Measurements from ENCODE around the gene MAGEA10.

Gene MAGEA10

GRCh38 chrX:152155766-152156310, 17.5 kb upstream of the MAGEA10 start:
- DNase-seq (ENCODE audit: low read depth) = no peak
- H3K4me3 ChIP-seq (replicated peaks; ENCODE audit: low read depth, low read length) = no peak overlapping the region
- no peak for TF ChIP-seq CTCF (IDR thresholded peaks at IDR 0.05; ENCODE audit: low read length, missing control alignments)

DNA sequence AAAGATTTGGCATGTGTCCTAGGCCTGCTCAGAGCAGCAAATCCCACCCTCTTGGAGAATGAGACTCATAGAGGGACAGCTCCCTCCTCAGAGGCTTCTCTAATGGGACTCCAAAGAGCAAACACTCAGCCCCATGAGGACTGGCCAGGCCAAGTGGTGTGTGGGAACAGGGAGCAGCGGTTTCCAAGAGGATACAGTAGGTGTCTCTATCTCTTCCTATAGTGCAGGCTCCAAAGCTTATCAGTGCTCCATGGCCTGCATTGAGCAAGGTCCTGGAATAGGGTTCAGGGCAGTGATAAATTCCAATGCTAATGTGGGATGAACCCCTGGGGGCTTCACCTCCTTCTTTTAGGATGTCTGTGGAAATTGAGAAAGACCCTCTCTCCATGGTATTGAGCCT, 15.7 kb upstream of the MAGEA10 start:
- no peak for DNase-seq (ENCODE audit: low read depth)
- H3K4me3 ChIP-seq (replicated peaks; ENCODE audit: low read depth, low read length) = no peak overlapping the region

GRCh38 chrX:152151256-152151655, 12.9 kb upstream of the MAGEA10 start:
- no peak overlapping the region for H3K4me3 ChIP-seq (replicated peaks; ENCODE audit: low read depth, low read length)
- no peak for TF ChIP-seq CTCF (IDR thresholded peaks at IDR 0.05; ENCODE audit: low read length, missing control alignments)
- DNase-seq (ENCODE audit: low read depth) = no peak

More for the DNA sequence above, 15.7 kb upstream of the MAGEA10 start:
- TF ChIP-seq CTCF (IDR thresholded peaks at IDR 0.05; ENCODE audit: low read length, missing control alignments) = no peak

DNA sequence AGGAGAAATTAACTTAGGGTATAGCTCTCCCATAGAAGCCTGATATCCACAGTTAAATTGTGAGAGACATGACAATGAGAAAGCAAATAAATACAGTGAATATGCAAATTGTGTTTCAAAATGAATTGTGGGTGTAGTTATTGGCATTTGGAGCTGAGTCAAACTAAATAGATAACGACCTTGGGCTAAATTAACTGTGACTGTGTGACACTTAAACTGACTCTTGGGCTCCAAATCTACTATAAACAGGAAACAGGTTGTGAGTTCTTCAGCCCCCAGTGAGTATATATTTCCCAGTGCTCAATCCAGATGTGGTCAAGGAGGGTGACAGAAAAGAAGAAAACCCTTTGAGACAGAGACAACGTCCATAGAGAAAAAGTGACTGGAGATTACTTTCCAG, 11.3 kb upstream of the MAGEA10 start:
- TF ChIP-seq CTCF (IDR thresholded peaks at IDR 0.05; ENCODE audit: low read length, missing control alignments) = no peak
- no peak for DNase-seq (ENCODE audit: low read depth)
- no peak overlapping the region for H3K4me3 ChIP-seq (replicated peaks; ENCODE audit: low read depth, low read length)

DNA sequence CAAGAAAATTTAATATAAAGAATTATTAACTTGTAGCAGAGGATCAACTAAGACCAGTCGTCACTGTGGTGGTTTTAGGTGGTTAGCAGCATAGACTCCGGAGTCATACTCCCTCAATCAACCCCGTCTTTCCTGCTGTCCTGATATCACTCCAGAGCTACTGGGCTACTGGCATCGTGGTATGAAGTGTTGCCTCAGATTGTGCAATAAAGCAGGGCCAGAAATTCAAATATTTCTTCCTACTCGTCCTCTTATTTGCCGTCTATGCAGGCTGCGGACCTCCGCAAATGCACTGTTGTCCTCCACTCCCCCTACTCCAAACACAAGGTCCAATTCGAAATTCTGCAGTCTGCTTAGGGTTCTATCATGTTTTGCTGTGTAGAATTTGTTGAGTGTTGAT, 1.2 kb upstream of the MAGEA10 start:
- DNase-seq (ENCODE audit: low read depth) = no peak
- TF ChIP-seq CTCF (IDR thresholded peaks at IDR 0.05; ENCODE audit: low read length, missing control alignments) = no peak

DNA sequence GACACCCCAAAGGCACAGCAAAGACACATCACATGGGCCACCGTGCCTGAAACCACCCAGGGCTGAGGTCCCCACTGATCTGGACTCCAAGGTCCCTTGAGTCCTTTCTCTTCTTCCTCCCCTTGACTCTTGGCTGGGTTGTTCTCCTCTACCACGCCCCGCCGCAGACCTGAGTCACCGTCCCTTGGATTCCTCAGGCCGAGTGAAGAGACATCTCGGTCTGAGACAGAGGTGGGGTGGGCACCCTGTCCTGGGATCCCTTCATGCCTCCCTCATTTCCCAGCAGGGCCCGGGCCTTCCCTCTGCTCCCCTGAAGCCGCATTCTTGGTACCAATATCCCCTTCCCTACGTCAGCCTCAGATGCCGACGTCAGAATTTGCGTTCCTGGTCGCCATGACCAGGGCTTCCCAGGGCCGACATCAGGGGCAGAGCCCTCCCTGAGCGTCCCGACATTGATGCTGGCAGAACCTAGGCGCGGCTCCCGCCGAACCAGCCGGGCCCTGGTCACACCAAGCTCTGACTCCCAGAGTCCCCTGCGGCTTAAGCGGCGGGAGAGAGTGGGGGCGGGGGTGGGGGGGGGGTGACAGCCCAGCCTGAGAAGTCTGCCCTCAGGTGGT, 498 bp downstream of the MAGEA10 start:
- no peak for DNase-seq (ENCODE audit: low read depth)
- TF ChIP-seq CTCF (IDR thresholded peaks at IDR 0.05; ENCODE audit: low read length, missing control alignments) = no peak
- H3K4me3 ChIP-seq (replicated peaks; ENCODE audit: low read depth, low read length) = no peak overlapping the region

More for the DNA sequence above, 1.2 kb upstream of the MAGEA10 start:
- H3K4me3 ChIP-seq (replicated peaks; ENCODE audit: low read depth, low read length) = no peak overlapping the region

GRCh38 chrX:152136312-152136711, 2.1 kb downstream of the MAGEA10 start:
- no peak overlapping the region for H3K4me3 ChIP-seq (replicated peaks; ENCODE audit: low read depth, low read length)
- no peak for DNase-seq (ENCODE audit: low read depth)
- no peak for TF ChIP-seq CTCF (IDR thresholded peaks at IDR 0.05; ENCODE audit: low read length, missing control alignments)
